ENCODE results near the gene MCOLN3.
A peak's percentile ranks its signal among the peaks of the same experiment; 100 is the strongest.

Gene MCOLN3

DNA sequence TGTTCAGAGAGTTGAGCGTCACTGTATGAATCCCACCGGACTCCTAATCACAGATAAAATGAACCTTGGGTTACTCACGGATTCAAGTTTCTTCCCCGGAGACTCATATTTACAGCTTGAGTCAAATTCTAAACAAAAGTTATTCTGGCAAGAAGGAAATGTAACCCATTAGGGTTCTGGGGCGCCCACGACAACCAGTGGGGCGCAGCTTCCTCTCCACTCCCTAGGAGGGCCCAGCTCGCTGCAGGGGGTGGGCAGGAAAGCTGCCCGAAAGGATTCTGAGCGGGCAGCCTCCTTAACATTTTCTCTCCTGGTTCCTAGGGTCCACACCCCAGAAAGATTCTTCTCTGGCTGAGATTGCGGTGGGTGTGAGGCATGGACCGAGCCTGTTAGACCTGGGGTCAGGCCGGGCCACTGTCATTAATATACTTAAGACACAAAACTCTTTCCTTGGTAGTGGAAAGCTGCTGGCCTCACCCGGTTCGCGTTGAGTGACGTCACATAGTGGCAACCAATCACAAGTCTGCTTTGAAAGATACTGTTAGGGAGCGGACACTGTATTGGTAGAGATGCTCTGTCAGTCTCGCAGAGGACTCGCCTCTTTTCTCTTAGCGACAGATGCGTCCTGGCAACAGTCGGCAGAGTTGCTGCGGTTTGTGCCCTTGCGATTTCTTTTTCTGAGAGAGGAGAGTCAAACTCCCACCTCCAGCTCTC lies 13.6 kb upstream of the MCOLN3 start:
- peak; percentile 78 to 86 for DNase-seq
- H3K9me3 Mint-ChIP-seq: no peaks in the 10 kb centered on the region
- peak overlapping the region; percentile 96 to 97 for H3K4me3 Mint-ChIP-seq
- peak overlapping the region; percentile 60 to 94 for H3K27ac Mint-ChIP-seq
- ATAC-seq: peak; percentile 100
- peaks cover 31% of the 10 kb centered on the region for H3K27me3 Mint-ChIP-seq
- H3K4me1 Mint-ChIP-seq: peaks cover 16% of the 10 kb centered on the region

DNA sequence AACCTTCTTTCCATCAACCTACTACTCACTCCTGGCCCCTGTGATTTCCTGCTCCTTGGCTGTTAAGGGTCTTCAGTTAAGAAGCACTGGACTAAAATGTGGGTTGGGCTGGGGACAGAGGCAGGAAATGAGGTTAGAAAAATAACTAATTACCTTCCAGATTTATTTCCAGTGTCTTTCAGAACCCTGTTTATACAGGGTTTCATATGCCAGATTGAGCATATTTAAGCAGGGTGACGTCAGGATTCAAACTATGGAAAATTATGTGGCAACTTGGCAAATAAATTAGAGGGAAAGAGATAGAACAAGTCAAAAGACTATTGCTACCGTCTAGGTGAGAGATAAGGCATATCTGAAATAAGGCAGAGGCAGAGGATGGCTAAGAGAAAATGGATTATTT lies 11.7 kb upstream of the MCOLN3 start:
- Mint-ChIP-seq H3K27me3 (peaks cover 31% of the 10 kb centered on the region), H3K27ac (no peak overlapping the region), H3K9me3 (no peaks in the 10 kb centered on the region), H3K4me1 (peaks cover 16% of the 10 kb centered on the region), H3K4me3 (no peak overlapping the region)
- no peak for ATAC-seq
- no peak for DNase-seq

DNA sequence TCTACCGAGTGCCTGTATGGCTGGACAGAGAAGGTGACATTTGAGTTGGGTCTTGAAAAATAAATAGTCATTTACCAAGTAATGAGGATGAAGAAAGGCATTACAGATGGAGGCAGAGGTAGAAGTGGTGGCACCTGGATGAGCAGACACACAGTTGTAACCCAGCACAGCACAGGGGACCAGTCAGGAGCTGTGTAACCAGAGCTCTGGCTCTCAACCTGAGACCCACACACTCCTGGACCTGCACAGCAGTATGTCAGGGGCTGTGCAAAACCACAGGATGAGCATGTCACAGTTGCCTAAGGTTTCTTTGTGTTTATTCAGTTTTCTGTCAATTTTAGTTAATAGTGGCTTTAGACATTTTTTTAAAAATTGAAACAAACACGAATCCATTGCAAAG lies 11.3 kb upstream of the MCOLN3 start:
- Mint-ChIP-seq H3K27me3 (peaks cover 31% of the 10 kb centered on the region), H3K27ac (no peak overlapping the region), H3K4me3 (no peak overlapping the region), H3K4me1 (peaks cover 16% of the 10 kb centered on the region), H3K9me3 (no peaks in the 10 kb centered on the region)
- ATAC-seq (no peak), DNase-seq (no peak)

DNA sequence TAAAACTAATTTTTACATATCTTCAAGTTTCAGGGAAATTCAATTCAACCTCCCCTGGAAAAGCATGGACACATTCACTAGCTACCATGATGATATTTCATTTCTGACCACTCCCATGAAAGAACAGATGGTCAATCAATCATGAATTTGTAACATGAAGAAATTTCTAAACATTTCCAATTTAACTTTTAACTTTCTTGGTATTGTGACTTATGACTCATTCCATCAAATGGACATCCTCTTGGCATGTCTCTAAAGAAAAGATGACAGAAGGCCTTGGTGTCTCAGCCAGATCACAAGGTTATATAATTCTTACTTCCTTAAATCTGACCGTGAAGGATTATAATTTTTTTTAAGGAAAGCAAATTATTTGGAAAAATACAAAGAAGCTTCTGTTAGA lies 10.5 kb upstream of the MCOLN3 start:
- Mint-ChIP-seq H3K9me3 (no peaks in the 10 kb centered on the region), H3K4me1 (peaks cover 16% of the 10 kb centered on the region), H3K27ac (no peak overlapping the region), H3K4me3 (no peak overlapping the region), H3K27me3 (peaks cover 31% of the 10 kb centered on the region)
- ATAC-seq (no peak), DNase-seq (no peak)

DNA sequence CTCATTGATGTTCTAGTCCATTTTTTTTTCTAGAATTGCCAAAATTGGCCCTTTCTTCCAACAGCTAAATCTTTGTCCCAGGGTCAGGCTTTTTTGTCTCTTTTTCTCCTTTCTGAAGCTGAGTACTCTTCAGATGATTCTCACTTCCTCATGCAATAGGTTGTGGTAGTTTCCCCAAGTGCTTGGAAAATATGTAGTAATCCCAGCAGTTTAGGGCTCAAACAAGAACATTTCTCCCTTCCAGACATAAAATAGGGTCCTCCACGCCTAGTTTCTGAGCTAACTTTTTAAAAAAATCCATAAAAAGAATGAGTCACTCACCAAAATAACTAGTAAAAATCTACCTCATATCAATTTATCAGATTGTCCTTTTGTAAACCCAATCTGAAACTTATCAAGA lies 10.0 kb upstream of the MCOLN3 start:
- peaks cover 16% of the 10 kb centered on the region for H3K4me1 Mint-ChIP-seq
- ATAC-seq (no peak), DNase-seq (no peak)
- H3K27ac Mint-ChIP-seq: no peak overlapping the region
- H3K27me3 Mint-ChIP-seq: peaks cover 30% of the 10 kb centered on the region
- no peaks in the 10 kb centered on the region for H3K9me3 Mint-ChIP-seq
- no peak overlapping the region for H3K4me3 Mint-ChIP-seq

DNA sequence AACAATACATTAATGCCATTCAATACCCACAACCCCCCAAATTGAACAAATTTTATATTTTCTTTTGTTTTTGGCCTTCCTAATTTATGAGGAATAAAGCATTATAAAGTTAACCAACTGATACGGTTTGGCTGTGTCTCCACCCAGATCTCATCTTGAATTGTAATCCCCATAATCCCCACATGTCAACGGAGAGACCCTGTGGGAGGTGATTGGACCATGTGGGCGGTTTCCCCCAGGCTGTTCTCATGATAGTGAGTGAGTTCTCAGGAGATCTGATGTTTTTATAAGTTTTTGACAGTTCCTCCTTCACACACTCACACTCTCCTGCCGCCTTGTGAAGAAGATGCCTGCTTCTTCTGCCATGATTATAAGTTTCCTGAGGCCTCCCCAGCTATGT lies 6.4 kb upstream of the MCOLN3 start:
- H3K4me3 Mint-ChIP-seq: no peak overlapping the region
- no peak for ATAC-seq
- peaks cover 13% of the 10 kb centered on the region for H3K4me1 Mint-ChIP-seq
- no peaks in the 10 kb centered on the region for H3K9me3 Mint-ChIP-seq
- no peak for DNase-seq
- H3K27ac Mint-ChIP-seq: no peak overlapping the region
- H3K27me3 Mint-ChIP-seq: peaks cover 15% of the 10 kb centered on the region

DNA sequence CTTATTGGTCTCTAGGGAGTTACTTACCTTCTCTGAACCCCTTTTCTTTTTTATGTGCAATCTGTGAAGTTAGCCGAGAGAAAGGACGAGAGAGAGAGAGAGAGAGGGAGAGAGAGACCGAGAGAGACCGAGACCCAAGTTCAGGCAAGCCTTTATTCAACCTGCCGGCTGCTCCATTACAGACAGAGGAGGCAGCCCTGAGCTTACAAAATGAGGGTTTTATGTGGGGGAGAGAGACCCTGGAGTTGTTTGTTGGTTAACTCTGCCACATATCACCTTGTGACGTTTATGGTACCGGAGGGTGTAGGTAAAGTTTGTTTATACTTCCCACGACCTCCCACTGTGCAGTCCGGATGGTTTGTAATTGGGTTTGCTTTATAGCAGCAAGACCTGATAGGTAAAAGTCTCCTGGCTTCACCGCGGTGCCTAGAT lies 1.5 kb upstream of the MCOLN3 start:
- Mint-ChIP-seq H3K27ac (no peak overlapping the region), H3K9me3 (no peaks in the 10 kb centered on the region), H3K27me3 (peaks cover 56% of the 10 kb centered on the region), H3K4me3 (peak overlapping the region in 1 of 2 donors; percentile 16), H3K4me1 (peaks cover 28% of the 10 kb centered on the region)
- no peak for DNase-seq
- no peak for ATAC-seq

DNA sequence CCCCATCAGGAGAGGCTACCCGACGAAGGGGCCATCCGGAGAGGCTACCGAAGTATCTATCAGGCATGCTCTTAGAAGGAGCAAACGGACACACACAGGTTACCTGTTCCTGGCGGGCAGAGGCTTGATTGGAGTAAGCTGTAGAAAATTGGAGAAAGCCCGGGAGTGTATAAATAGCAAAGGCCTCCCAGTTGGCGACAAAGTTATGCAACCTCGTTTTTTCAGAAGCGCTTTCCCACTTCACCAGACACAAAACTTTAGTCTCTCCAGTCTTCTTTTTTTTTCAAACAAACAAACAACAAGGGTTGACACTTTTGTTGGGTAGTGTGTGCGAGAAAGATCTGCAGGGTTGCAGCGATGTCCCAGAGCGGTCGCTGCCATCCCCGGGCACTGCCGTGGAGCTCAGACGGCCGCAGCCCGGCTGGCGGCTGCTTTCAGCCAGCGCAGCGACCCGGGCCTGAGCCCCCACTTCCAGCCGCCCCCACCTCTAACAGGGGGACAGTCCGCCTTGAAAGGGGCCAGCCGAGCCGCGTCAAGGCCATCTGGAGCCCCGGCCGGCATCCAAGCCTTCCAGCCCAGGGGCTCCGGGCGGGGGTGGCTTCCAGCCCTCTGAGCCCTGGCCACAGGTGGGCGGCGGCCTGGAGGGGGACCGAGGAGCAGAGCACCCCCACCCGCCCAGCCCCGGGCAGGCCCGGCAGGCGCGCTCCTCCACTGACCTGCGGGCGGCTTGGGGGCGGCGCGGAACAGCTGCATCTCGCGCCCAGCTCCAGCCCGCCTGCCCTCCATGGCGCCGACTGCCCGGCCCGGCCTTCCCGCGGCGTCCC lies 616 bp downstream of the MCOLN3 start:
- no peaks in the 10 kb centered on the region for H3K9me3 Mint-ChIP-seq
- peaks cover 75% of the 10 kb centered on the region for H3K27me3 Mint-ChIP-seq
- DNase-seq: peak; percentile 15 to 33
- no peak overlapping the region for H3K27ac Mint-ChIP-seq
- peak; percentile 75 for ATAC-seq
- H3K4me1 Mint-ChIP-seq: peaks cover 28% of the 10 kb centered on the region
- H3K4me3 Mint-ChIP-seq: peak overlapping the region; percentile 57 to 82

DNA sequence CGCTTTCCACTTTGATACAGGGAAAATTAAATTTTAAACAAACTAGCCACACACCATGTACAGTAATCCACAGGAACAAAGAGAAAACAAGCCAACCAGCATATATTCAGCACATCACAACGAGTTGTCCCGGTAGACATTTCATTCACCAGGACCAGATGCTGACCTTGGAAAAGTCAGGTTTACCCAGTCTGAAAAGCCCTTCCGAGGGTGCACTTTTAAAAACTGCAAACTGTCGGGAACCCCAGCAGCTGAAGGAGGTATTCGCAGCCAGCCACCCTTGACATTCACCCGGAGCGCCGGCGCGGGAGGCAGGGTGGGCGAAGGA lies 1.2 kb downstream of the MCOLN3 start:
- DNase-seq: no peak
- ATAC-seq: no peak
- peak overlapping the region; percentile 57 to 60 for H3K4me3 Mint-ChIP-seq
- H3K4me1 Mint-ChIP-seq: peaks cover 28% of the 10 kb centered on the region
- no peak overlapping the region for H3K27ac Mint-ChIP-seq
- peaks cover 81% of the 10 kb centered on the region for H3K27me3 Mint-ChIP-seq
- H3K9me3 Mint-ChIP-seq: no peaks in the 10 kb centered on the region

DNA sequence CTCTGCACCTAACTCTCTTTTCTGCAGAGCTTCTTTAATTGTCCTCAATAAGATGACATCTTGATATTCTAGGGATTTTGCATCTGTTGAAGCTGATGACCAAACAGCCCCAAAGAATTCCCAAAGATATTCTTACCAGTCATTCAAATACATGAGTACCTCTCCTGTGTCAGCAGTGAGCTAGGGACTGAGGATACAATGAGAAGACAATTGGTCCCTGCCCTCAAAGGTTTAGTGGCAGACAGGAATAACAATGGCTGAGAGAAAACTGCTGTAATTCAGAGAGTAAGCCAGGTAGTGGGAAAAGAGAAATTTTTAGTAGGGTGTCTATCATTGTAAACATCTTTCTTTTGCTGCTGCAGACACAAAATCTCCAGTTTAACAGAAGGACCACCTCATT lies 5.9 kb downstream of the MCOLN3 start:
- H3K9me3 Mint-ChIP-seq: no peaks in the 10 kb centered on the region
- ATAC-seq (no peak), DNase-seq (no peak)
- no peak overlapping the region for H3K27ac Mint-ChIP-seq
- H3K4me3 Mint-ChIP-seq: no peak overlapping the region
- H3K27me3 Mint-ChIP-seq: peaks cover 58% of the 10 kb centered on the region
- H3K4me1 Mint-ChIP-seq: peaks cover 4% of the 10 kb centered on the region

DNA sequence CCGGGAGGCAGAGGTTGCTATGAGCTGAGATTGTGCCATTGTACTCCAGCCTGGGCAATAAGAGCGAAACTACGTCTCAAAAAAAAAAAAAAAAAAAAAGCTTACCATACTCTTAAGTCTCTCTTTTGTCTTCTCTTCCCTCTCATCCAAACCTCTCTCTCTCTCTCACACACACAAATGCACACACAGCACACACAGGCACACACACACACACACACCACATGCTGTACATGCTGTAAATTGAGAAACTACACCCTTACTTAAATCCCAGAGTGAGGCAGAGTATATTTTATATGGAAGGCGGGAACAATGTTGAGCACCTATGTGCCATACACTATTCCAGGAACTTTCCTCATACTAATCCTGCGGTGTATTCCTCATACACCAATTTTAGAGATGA lies 6.5 kb downstream of the MCOLN3 start:
- H3K27ac Mint-ChIP-seq: no peak overlapping the region

DNA sequence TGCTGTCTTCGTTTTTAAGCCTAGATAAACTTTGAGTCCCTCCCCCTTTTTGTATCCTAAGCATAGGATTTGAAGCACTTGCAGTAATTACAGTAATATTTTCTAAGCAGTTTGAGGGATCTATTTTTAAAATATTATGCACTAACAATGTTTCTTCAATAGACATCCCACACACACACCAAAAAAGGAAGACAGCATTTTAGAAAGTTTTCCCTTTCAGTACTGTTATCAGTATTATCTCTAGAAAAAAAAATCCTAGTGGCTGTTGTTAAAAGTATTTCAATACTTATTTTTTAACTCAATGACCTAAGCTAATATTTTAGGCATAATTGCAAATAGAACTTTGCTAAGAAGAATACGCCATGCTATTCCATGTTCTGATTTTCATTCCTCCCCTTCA lies 15.1 kb downstream of the MCOLN3 start:
- Mint-ChIP-seq H3K9me3 (no peaks in the 10 kb centered on the region), H3K27ac (no peak overlapping the region), H3K27me3 (peaks cover 13% of the 10 kb centered on the region), H3K4me3 (no peak overlapping the region), H3K4me1 (no peaks in the 10 kb centered on the region)
- DNase-seq: no peak
- no peak for ATAC-seq

More for the DNA sequence above, 6.5 kb downstream of the MCOLN3 start:
- Mint-ChIP-seq H3K4me1 (no peaks in the 10 kb centered on the region), H3K9me3 (no peaks in the 10 kb centered on the region), H3K4me3 (no peak overlapping the region), H3K27me3 (peaks cover 54% of the 10 kb centered on the region)
- DNase-seq (no peak), ATAC-seq (no peak)

DNA sequence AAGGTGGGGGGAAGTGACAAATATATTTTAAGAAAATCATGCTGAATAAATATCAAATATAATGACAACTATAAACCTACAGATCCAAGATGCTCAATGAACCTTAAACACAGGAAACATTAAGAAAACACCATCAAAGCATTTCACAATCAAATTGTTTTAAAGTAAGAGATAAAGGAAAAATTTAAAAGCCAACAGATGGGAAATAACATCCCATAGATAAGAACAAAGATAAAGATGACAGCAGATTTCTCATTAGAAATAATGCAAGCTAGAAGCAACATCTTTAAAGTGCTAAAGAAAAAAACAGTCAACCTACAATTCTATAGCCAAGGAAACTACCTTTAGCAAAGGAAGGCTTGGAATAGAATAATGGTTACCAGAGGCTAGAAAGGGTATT lies 17.8 kb downstream of the MCOLN3 start:
- ATAC-seq (no peak), DNase-seq (no peak)
- H3K27me3 Mint-ChIP-seq: peaks cover 6% of the 10 kb centered on the region
- no peaks in the 10 kb centered on the region for H3K9me3 Mint-ChIP-seq
- H3K4me1 Mint-ChIP-seq: peaks cover 10% of the 10 kb centered on the region
- H3K4me3 Mint-ChIP-seq: no peak overlapping the region
- peak overlapping the region in 1 of 2 donors; percentile 57 for H3K27ac Mint-ChIP-seq

DNA sequence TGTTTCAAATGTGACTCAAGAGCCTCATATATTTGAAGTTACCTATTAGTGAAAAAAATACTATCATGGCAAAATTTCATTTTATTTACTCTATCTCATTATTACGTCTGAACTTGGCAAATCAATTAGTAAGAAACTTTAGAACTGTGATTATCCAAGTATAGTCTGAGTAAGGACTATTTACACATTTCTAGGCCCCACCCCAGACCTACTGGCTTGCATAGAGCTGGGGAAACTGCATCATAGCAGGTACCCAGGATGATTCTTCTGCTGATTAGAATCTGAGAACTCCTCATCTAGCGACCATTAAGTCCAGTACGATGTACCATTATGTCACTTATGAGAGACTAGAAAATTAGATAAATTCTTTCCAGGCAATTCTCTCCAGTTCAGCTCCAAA lies 20.1 kb downstream of the MCOLN3 start:
- H3K4me3 Mint-ChIP-seq: no peak overlapping the region
- DNase-seq (no peak), ATAC-seq (no peak)
- H3K27ac Mint-ChIP-seq: no peak overlapping the region
- no peaks in the 10 kb centered on the region for H3K27me3 Mint-ChIP-seq
- H3K9me3 Mint-ChIP-seq: no peaks in the 10 kb centered on the region
- H3K4me1 Mint-ChIP-seq: peaks cover 10% of the 10 kb centered on the region

DNA sequence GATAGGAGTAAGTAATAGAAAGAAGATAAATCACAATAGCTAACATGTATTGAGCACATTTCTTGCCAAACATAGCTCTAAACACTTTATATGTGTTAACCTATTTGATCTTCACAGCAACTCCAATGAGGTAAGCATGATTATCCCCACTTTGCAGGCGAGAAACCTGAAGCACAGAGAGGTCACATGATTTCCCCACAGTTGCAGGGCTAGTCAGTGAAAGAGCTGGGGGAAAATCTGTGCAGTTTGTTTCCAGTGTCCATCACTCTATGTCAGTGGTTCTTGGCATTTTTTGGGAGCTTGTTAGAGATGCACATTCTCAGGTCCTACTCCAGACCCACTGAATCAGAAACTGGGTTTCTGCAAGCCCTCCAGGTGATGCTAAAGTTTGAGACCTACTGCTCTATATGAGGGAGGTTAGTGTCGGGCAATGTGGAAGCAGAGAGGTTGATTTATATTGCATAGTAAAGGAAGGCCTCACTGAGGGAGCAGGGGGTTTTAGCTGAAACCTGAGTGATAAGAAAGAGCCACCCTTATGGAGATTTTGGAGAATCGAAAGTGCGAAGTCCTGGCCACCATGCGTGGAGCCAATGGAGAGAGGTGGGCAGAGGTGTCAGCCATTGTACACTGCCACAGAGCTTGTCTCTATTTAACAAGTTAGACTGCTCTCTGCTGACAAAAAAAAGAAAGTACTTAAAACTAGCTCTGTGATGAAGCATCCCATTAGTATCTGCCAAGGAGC lies 20.9 kb downstream of the MCOLN3 start:
- H3K27me3 Mint-ChIP-seq: no peaks in the 10 kb centered on the region
- ATAC-seq: peak; percentile 91
- no peak overlapping the region for H3K4me3 Mint-ChIP-seq
- peak; percentile 10 to 13 for DNase-seq
- peak overlapping the region; percentile 15 to 64 for H3K27ac Mint-ChIP-seq
- H3K4me1 Mint-ChIP-seq: peaks cover 10% of the 10 kb centered on the region
- H3K9me3 Mint-ChIP-seq: no peaks in the 10 kb centered on the region

DNA sequence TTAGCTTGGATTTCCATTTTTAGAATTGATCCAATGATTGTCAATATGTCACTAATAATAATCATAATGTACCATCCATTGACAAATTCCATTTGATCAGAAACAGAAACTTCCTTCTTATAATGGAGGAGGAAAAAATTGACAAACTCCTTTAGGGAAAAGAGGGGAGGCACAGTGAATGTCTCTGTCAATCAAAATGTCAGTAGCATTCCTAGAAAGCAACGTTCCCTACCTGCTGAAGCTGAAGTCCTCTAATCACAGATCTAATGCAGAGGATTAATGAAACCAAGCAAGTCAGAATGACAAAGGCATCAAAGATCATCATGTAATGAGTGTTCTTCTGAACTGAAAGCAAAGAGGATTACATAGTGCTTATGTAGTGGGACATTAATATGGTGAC lies 22.4 kb downstream of the MCOLN3 start:
- Mint-ChIP-seq H3K4me1 (peaks cover 10% of the 10 kb centered on the region), H3K27me3 (no peaks in the 10 kb centered on the region), H3K27ac (no peak overlapping the region), H3K9me3 (no peaks in the 10 kb centered on the region), H3K4me3 (no peak overlapping the region)
- ATAC-seq: no peak
- no peak for DNase-seq
